ENCODE results near the gene KANSL1.
"Not testable (repeated sequence)": the region's sequence is repeated elsewhere in the genome, so short reads cannot be mapped to it uniquely, and the experiment has no call there.

DNA sequence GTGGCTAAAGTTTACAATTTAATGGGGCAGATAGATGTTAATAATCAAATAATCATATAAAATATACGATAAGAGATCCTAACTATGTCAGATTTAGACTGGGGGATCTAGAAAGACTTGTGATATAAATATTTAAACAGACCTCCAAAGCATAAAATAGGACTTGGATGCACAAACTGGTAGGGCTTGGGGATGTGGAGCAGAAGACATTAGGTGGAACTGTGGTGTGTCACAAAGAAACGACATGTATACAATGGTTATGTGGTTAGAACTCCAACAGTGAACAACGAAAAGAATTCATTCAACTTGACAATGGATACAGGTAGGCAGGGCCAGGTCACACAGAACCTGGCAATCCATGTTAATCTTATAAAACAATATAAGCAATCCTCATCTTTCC, 90.4 kb downstream of the KANSL1 start:
- TF ChIP-seq, protein P1, sequence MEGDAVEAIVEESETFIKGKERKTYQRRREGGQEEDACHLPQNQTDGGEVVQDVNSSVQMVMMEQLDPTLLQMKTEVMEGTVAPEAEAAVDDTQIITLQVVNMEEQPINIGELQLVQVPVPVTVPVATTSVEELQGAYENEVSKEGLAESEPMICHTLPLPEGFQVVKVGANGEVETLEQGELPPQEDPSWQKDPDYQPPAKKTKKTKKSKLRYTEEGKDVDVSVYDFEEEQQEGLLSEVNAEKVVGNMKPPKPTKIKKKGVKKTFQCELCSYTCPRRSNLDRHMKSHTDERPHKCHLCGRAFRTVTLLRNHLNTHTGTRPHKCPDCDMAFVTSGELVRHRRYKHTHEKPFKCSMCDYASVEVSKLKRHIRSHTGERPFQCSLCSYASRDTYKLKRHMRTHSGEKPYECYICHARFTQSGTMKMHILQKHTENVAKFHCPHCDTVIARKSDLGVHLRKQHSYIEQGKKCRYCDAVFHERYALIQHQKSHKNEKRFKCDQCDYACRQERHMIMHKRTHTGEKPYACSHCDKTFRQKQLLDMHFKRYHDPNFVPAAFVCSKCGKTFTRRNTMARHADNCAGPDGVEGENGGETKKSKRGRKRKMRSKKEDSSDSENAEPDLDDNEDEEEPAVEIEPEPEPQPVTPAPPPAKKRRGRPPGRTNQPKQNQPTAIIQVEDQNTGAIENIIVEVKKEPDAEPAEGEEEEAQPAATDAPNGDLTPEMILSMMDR (IDR thresholded peaks at IDR 0.05; ENCODE audit: insufficient read depth, low read depth, low read length) = not testable (repeated sequence)
- not testable (repeated sequence) for TF ChIP-seq EZH2 (IDR thresholded peaks at IDR 0.05; ENCODE audit: insufficient read depth, low read length)
